PFSK-1 (cell line): Measurements from ENCODE around the gene ADCY7.

Experiments
- FOXP2 ChIP-seq: optimal IDR thresholded peaks from 2 replicates; pipeline ENCODE3; 2011; ENCODE audit warnings: borderline replicate concordance, control low read depth, inconsistent platforms; ENCODE audit not compliant: insufficient read depth; ENCODE audit errors: extremely low read length, extremely low read depth
- POLR2AphosphoS5 ChIP-seq: IDR thresholded peaks from 2 replicates; pipeline ENCODE4 v1.6.1; 2012; ENCODE audit warnings: low read depth, mild to moderate bottlenecking, control low read depth, low read length, moderate library complexity
- REST ChIP-seq, 2 experiments: IDR thresholded peaks; 2 replicates each; pipeline versions ENCODE4 v1.6.1 to v1.8.0; 2011 to 2012; ENCODE audit warnings: low read depth in 2 of 2, low read length in 2 of 2, control low read depth in 1 of 2, inconsistent platforms in 1 of 2, mild to moderate bottlenecking in 1 of 2, moderate library complexity in 1 of 2; ENCODE audit not compliant: insufficient read depth in 1 of 2
- SIN3A ChIP-seq: IDR thresholded peaks from 2 replicates; pipeline ENCODE4 v1.6.1; 2012; ENCODE audit warnings: mild to moderate bottlenecking, low read length, moderate library complexity, borderline replicate concordance; ENCODE audit not compliant: insufficient read depth
- TAF1 ChIP-seq: IDR thresholded peaks from 2 replicates; pipeline ENCODE4 v1.6.1; 2012; ENCODE audit warnings: low read length, control low read depth, borderline replicate concordance; ENCODE audit not compliant: insufficient read depth

Gene ADCY7

GRCh38 chr16:50332599-50332998, 66.2 kb downstream of the ADCY7 start:
- no peak for TF ChIP-seq POLR2AphosphoS5

- TF ChIP-seq FOXP2, result no peak
- TF ChIP-seq REST (IDR thresholded peaks at IDR 0.05; ENCODE audit: insufficient read depth in 1 of 2, low read depth in 2 of 2, low read length in 2 of 2), result no peak
- no peak for TF ChIP-seq SIN3A
- TF ChIP-seq TAF1, result no peak
- TF ChIP-seq POLR2AphosphoS5, result no peak
Measured at GRCh38 chr16:50334106-50334975, 68.0 kb downstream of the ADCY7 start.

- TF ChIP-seq REST (IDR thresholded peaks at IDR 0.05; ENCODE audit: insufficient read depth in 1 of 2, low read depth in 2 of 2, low read length in 2 of 2), result no peak
- TF ChIP-seq SIN3A, result no peak
- TF ChIP-seq FOXP2, result no peak
- no peak for TF ChIP-seq TAF1
- no peak for TF ChIP-seq POLR2AphosphoS5
Measured at GRCh38 chr16:50335196-50335958, 69.0 kb downstream of the ADCY7 start.

- TF ChIP-seq TAF1, result no peak
- no peak for TF ChIP-seq SIN3A
- TF ChIP-seq FOXP2, result no peak
- TF ChIP-seq POLR2AphosphoS5, result no peak
- TF ChIP-seq REST (IDR thresholded peaks at IDR 0.05; ENCODE audit: insufficient read depth in 1 of 2, low read depth in 2 of 2, low read length in 2 of 2), result no peak
Measured at GRCh38 chr16:50336884-50337283, 70.5 kb downstream of the ADCY7 start.

GRCh38 chr16:50338371-50339231, 72.2 kb downstream of the ADCY7 start:
- TF ChIP-seq REST (IDR thresholded peaks at IDR 0.05; ENCODE audit: insufficient read depth in 1 of 2, low read depth in 2 of 2, low read length in 2 of 2), result no peak
- TF ChIP-seq POLR2AphosphoS5, result no peak
- TF ChIP-seq TAF1, result no peak
- no peak for TF ChIP-seq FOXP2
- no peak for TF ChIP-seq SIN3A
